ENCODE measurements around the gene TMEM125. TPM values are rescaled to one million over a fixed set of nuclear protein-coding genes. Genes with fewer than 3 reads are reported as not detected.
A peak's percentile ranks its signal among the peaks of the same experiment; 100 is the strongest.

The TMEM125 gene
- total RNA-seq, 4 donors from 2014 or later, result 0.20 to 2.6 (median 0.21) TPM; not detected in 1

GRCh38 chr1:43233631-43234030 is 36.2 kb upstream of the TMEM125 start:
- no peaks in the 10 kb centered on the region for H3K27me3 ChIP-seq
- 88 to 91% methylated on average over 5 of the region's 5 CpGs for WGBS, 2 donors
- DNase-seq (ENCODE audit: low spot score in 2 of 2), result no peak

GRCh38 chr1:43234267-43234666 is 35.5 kb upstream of the TMEM125 start:
- DNase-seq (ENCODE audit: low spot score in 2 of 2), result no peak
- TF ChIP-seq CTCF (IDR thresholded peaks at IDR 0.05), result no peak
- TF ChIP-seq EP300 (IDR thresholded peaks at IDR 0.05), result no peak
- TF ChIP-seq POLR2A (IDR thresholded peaks at IDR 0.05), result no peak
- 93 to 95% methylated on average over 15 to 17 of the region's 17 CpGs for WGBS, 2 donors

More at GRCh38 chr1:43233631-43234030, 36.2 kb upstream of the TMEM125 start:
- Histone ChIP-seq H3K9me3 (no peaks in the 10 kb centered on the region), H3K27ac (no peak overlapping the region), H3K4me3 (no peak overlapping the region), H3K36me3 (no peaks in the 10 kb centered on the region), H3K4me1 (peaks cover 0 to 37% (median 0%) of the 10 kb centered on the region in 4 donors)
- TF ChIP-seq EP300 (IDR thresholded peaks at IDR 0.05), result no peak
- no peak for TF ChIP-seq CTCF (IDR thresholded peaks at IDR 0.05)
- TF ChIP-seq POLR2A (IDR thresholded peaks at IDR 0.05), result no peak

GRCh38 chr1:43235040-43235439 is 34.7 kb upstream of the TMEM125 start:
- DNase-seq (ENCODE audit: low spot score in 2 of 2), result no peak
- peaks cover 0 to 34% (median 0%) of the 10 kb centered on the region in 4 donors for H3K4me1 ChIP-seq
- H3K27ac ChIP-seq, result no peak overlapping the region
- WGBS, 2 donors, result 72 to 75% methylated on average over 8 of the region's 8 CpGs
- H3K9me3 ChIP-seq, result no peaks in the 10 kb centered on the region
- no peak overlapping the region for H3K4me3 ChIP-seq
- no peak for TF ChIP-seq CTCF (IDR thresholded peaks at IDR 0.05)
- no peak for TF ChIP-seq POLR2A (IDR thresholded peaks at IDR 0.05)
- TF ChIP-seq EP300 (IDR thresholded peaks at IDR 0.05), result no peak
- no peaks in the 10 kb centered on the region for H3K36me3 ChIP-seq
- H3K27me3 ChIP-seq, result no peaks in the 10 kb centered on the region

More at GRCh38 chr1:43234267-43234666, 35.5 kb upstream of the TMEM125 start:
- Histone ChIP-seq H3K27me3 (no peaks in the 10 kb centered on the region), H3K4me1 (peaks cover 0 to 39% (median 0%) of the 10 kb centered on the region in 4 donors), H3K9me3 (no peaks in the 10 kb centered on the region), H3K4me3 (no peak overlapping the region), H3K36me3 (no peaks in the 10 kb centered on the region), H3K27ac (no peak overlapping the region)

- no peaks in the 10 kb centered on the region for H3K9me3 ChIP-seq
- WGBS, 2 donors, result 76% methylated on average over 9 of the region's 9 CpGs
- no peaks in the 10 kb centered on the region for H3K36me3 ChIP-seq
- H3K4me3 ChIP-seq, result no peak overlapping the region
- DNase-seq (ENCODE audit: low spot score in 2 of 2), result no peak
- H3K4me1 ChIP-seq, result peaks cover 0 to 29% (median 0%) of the 10 kb centered on the region in 4 donors
- peak overlapping the region in 1 of 4 donors; percentile 16 for H3K27ac ChIP-seq
- no peak for TF ChIP-seq EP300 (IDR thresholded peaks at IDR 0.05)
- TF ChIP-seq CTCF (IDR thresholded peaks at IDR 0.05), result no peak
- TF ChIP-seq POLR2A (IDR thresholded peaks at IDR 0.05), result no peak
- H3K27me3 ChIP-seq, result no peaks in the 10 kb centered on the region
These were observed 34.2 kb upstream of the TMEM125 start for GRCh38 chr1:43235451-43236121.

- H3K9me3 ChIP-seq, result no peaks in the 10 kb centered on the region
- H3K4me1 ChIP-seq, result peaks cover 0 to 26% (median 0%) of the 10 kb centered on the region in 4 donors
- H3K27ac ChIP-seq, result peak overlapping the region in 1 of 4 donors; percentile 50
- no peaks in the 10 kb centered on the region for H3K27me3 ChIP-seq
- DNase-seq (ENCODE audit: low spot score in 2 of 2), result no peak
- WGBS, 2 donors, result 53 to 65% methylated on average over 1 of the region's 1 CpG
- no peaks in the 10 kb centered on the region for H3K36me3 ChIP-seq
- no peak overlapping the region for H3K4me3 ChIP-seq
- no peak for TF ChIP-seq POLR2A (IDR thresholded peaks at IDR 0.05)
- no peak for TF ChIP-seq CTCF (IDR thresholded peaks at IDR 0.05)
- TF ChIP-seq EP300 (IDR thresholded peaks at IDR 0.05), result no peak
These were observed 32.7 kb upstream of the TMEM125 start for GRCh38 chr1:43237121-43237520.

Measured in tibial nerve (tissue), 4 donors.